ENCODE measurements around the gene SH3RF3.

GRCh38 chr2:109500910-109501309 is 371.9 kb downstream of the SH3RF3 start:
- TF ChIP-seq POLR2AphosphoS5 (IDR thresholded peaks at IDR 0.05; ENCODE audit: insufficient read depth in 1 of 2, low read depth in 1 of 2), result no peak
- no peak for TF ChIP-seq CTCF (IDR thresholded peaks at IDR 0.05)

Data from vagina (tissue), 2 donors.